ENCODE results near the gene NKIRAS2. TPM values are rescaled to one million over a fixed set of nuclear protein-coding genes. Genes with fewer than 3 reads are reported as not detected.

NKIRAS2 gene
- total RNA-seq, 2 donors from 2014 or later = 48.0 to 51.2 TPM

DNA sequence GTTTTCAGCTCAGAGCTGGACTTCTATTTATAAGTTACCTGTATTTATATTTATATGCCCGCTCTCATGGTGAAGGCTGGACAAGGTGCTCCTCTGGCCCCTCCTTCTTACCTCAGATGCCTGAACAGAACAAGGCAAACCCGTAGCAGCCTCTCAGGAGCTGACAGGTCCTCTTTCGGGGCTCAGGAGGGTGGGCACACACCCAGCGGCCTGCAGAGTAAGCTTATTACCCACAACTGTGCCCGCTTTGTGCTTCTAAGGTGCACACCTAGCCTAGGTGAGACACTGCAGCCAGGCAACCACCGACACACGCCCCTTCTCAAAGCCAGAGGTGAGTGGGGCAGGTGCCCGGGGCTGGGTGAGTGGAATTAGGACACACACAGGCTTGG lies 5.3 kb downstream of the NKIRAS2 start:
- Mint-ChIP-seq H3K4me3 (no peak overlapping the region), H3K27ac (no peak overlapping the region), H3K4me1 (peaks cover 12% of the 10 kb centered on the region), H3K36me3 (ENCODE audit: low read depth) (peaks cover 32% of the 10 kb centered on the region), H3K27me3 (ENCODE audit: insufficient read depth) (no peaks in the 10 kb centered on the region), H3K9me3 (no peaks in the 10 kb centered on the region)
- Histone ChIP-seq H3K27me3 (ENCODE audit: control insufficient read depth, insufficient read depth, low read length, poor library complexity, severe bottlenecking) (no peaks in the 10 kb centered on the region), H3K27ac (ENCODE audit: low read depth, low read length) (no peak overlapping the region), H3K4me3 (ENCODE audit: low read length) (no peak overlapping the region), H3K36me3 (ENCODE audit: control insufficient read depth, insufficient read depth, low read length) (peaks cover 39% of the 10 kb centered on the region), H3K4me1 (ENCODE audit: control insufficient read depth, insufficient read depth, low read length) (peaks cover 3% of the 10 kb centered on the region), H3K9ac (ENCODE audit: extremely low read depth, low read length, poor library complexity, severe bottlenecking) (no peak overlapping the region), H3K9me3 (ENCODE audit: control insufficient read depth, low read length) (no peaks in the 10 kb centered on the region)
- DNase-seq = no peak
- no peak for TF ChIP-seq CTCF (conservative IDR thresholded peaks at IDR 0.05)
- WGBS, 2 experiments (ENCODE audit: insufficient coverage in 1 of 2, insufficient read length in 1 of 2) = 77 to 90% methylated on average over 6 to 8 of the region's 8 CpGs

DNA sequence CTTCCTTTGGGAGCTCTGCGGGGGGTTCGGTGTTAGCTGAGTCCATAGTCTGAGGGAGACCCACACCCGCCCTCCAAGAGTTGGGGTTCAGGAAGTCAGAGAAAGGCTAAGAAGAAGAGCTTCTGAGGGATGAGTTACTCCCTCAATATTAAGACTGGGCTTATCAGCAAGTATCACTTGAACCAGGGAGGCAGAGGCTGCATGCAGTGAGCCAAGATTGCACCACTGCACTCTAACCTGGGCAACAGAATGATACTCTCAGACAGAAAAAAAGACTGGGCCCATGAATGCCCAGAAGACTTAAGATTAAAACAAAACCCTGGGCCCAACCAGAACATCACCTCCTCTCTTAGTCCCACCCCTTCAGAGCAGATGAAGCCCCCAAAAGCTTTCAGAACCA lies 6.0 kb downstream of the NKIRAS2 start:
- Histone ChIP-seq H3K9me3 (ENCODE audit: control insufficient read depth, low read length) (no peaks in the 10 kb centered on the region), H3K4me1 (ENCODE audit: control insufficient read depth, insufficient read depth, low read length) (peaks cover 2% of the 10 kb centered on the region), H3K27ac (ENCODE audit: low read depth, low read length) (no peak overlapping the region), H3K4me3 (ENCODE audit: low read length) (no peak overlapping the region), H3K36me3 (ENCODE audit: control insufficient read depth, insufficient read depth, low read length) (peaks cover 39% of the 10 kb centered on the region), H3K9ac (ENCODE audit: extremely low read depth, low read length, poor library complexity, severe bottlenecking) (no peak overlapping the region), H3K27me3 (ENCODE audit: control insufficient read depth, insufficient read depth, low read length, poor library complexity, severe bottlenecking) (no peaks in the 10 kb centered on the region)
- Mint-ChIP-seq H3K9me3 (no peaks in the 10 kb centered on the region), H3K4me1 (peaks cover 9% of the 10 kb centered on the region), H3K4me3 (no peak overlapping the region), H3K27ac (no peak overlapping the region), H3K36me3 (ENCODE audit: low read depth) (peaks cover 32% of the 10 kb centered on the region), H3K27me3 (ENCODE audit: insufficient read depth) (peaks cover 2% of the 10 kb centered on the region)
- no peak for DNase-seq
- no peak for TF ChIP-seq CTCF (conservative IDR thresholded peaks at IDR 0.05)
- 95% methylated on average over 3 of the region's 3 CpGs; no CpG with 5 or more reads in 1 of the 2 experiments for WGBS, 2 experiments (ENCODE audit: insufficient coverage in 1 of 2, insufficient read length in 1 of 2)

GRCh38 chr17:42026857-42027589 lies 7.1 kb downstream of the NKIRAS2 start:
- Histone ChIP-seq H3K27ac (ENCODE audit: low read depth, low read length) (no peak overlapping the region), H3K36me3 (ENCODE audit: control insufficient read depth, insufficient read depth, low read length) (peaks cover 31% of the 10 kb centered on the region), H3K9ac (ENCODE audit: extremely low read depth, low read length, poor library complexity, severe bottlenecking) (no peak overlapping the region), H3K4me1 (ENCODE audit: control insufficient read depth, insufficient read depth, low read length) (no peaks in the 10 kb centered on the region), H3K27me3 (ENCODE audit: control insufficient read depth, insufficient read depth, low read length, poor library complexity, severe bottlenecking) (no peaks in the 10 kb centered on the region), H3K9me3 (ENCODE audit: control insufficient read depth, low read length) (no peaks in the 10 kb centered on the region), H3K4me3 (ENCODE audit: low read length) (no peak overlapping the region)
- H3K9me3 Mint-ChIP-seq = no peaks in the 10 kb centered on the region
- WGBS, 2 experiments (ENCODE audit: insufficient coverage in 1 of 2, insufficient read length in 1 of 2) = 40 to 84% methylated on average over 4 to 15 of the region's 17 CpGs
- H3K4me3 Mint-ChIP-seq = no peak overlapping the region
- peaks cover 25% of the 10 kb centered on the region for H3K36me3 Mint-ChIP-seq (ENCODE audit: low read depth)
- no peak for TF ChIP-seq CTCF (conservative IDR thresholded peaks at IDR 0.05)
- H3K4me1 Mint-ChIP-seq = peaks cover 7% of the 10 kb centered on the region
- peaks cover 2% of the 10 kb centered on the region for H3K27me3 Mint-ChIP-seq (ENCODE audit: insufficient read depth)
- no peak for DNase-seq
- no peak overlapping the region for H3K27ac Mint-ChIP-seq

All from endodermal cell (in vitro differentiated cells).